ENCODE data around the gene SARDH. TPM values are rescaled to one million over a fixed set of nuclear protein-coding genes. Genes with fewer than 3 reads are reported as not detected.

SARDH gene
- total RNA-seq, 3 donors from 2014 or later, result 0.16 to 2.0 (median 1.0) TPM

GRCh38 chr9:133785753-133786370, 47.7 kb upstream of the SARDH start:
- DNase-seq (ENCODE audit: low spot score in 2 of 2), result no peak
- H3K4me1 ChIP-seq, result no peaks in the 10 kb centered on the region
- TF ChIP-seq POLR2A (IDR thresholded peaks at IDR 0.05), result no peak
- no peak for TF ChIP-seq POLR2AphosphoS5 (IDR thresholded peaks at IDR 0.05)
- no peak for TF ChIP-seq CTCF (IDR thresholded peaks at IDR 0.05)
- intact Hi-C loops (cut with DNase I; ENCODE audit: low total_unique reads), result no loop called here
- H3K27me3 ChIP-seq, result no peaks in the 10 kb centered on the region
- no peaks in the 10 kb centered on the region for H3K9me3 ChIP-seq
- no peak overlapping the region for H3K27ac ChIP-seq
- no peaks in the 10 kb centered on the region for H3K36me3 ChIP-seq
- H3K4me3 ChIP-seq, result no peak overlapping the region

GRCh38 chr9:133784731-133785561, 46.8 kb upstream of the SARDH start:
- H3K27me3 ChIP-seq, result no peaks in the 10 kb centered on the region
- H3K27ac ChIP-seq, result no peak overlapping the region
- no peaks in the 10 kb centered on the region for H3K9me3 ChIP-seq
- TF ChIP-seq POLR2AphosphoS5 (IDR thresholded peaks at IDR 0.05) (no peak), POLR2A (IDR thresholded peaks at IDR 0.05) (no peak), CTCF (IDR thresholded peaks at IDR 0.05) (no peak)
- no peaks in the 10 kb centered on the region for H3K36me3 ChIP-seq
- no peak for DNase-seq (ENCODE audit: low spot score in 2 of 2)
- H3K4me1 ChIP-seq, result no peaks in the 10 kb centered on the region
- no peak overlapping the region for H3K4me3 ChIP-seq
- intact Hi-C loops (cut with DNase I; ENCODE audit: low total_unique reads), result no loop called here

DNA sequence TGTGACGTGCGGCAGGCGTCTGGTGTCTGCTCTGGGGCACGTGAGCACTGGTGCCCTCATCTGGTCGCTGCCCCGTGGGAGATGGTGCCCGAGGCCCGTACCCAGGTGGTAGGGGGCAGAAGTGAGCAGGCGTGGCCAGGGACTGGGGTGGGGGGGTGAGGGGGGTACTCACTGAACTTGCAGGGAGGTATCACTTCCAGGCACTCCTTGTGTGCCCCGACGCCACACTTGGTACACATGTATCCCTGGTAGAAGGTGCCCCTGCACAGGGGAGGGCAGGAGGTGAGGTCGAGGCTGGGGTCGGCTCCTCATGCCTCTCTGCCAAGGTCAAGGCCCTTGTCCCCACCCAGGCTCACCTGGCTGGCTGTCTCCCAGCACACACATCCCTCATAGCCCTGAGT, 45.2 kb upstream of the SARDH start:
- intact Hi-C loops (cut with DNase I; ENCODE audit: low total_unique reads), result no loop called here
- Histone ChIP-seq H3K36me3 (no peaks in the 10 kb centered on the region), H3K4me1 (no peaks in the 10 kb centered on the region), H3K9me3 (no peaks in the 10 kb centered on the region), H3K4me3 (no peak overlapping the region), H3K27me3 (no peaks in the 10 kb centered on the region), H3K27ac (no peak overlapping the region)
- DNase-seq (ENCODE audit: low spot score in 2 of 2), result no peak
- no peak for TF ChIP-seq POLR2AphosphoS5 (IDR thresholded peaks at IDR 0.05)
- no peak for TF ChIP-seq CTCF (IDR thresholded peaks at IDR 0.05)
- no peak for TF ChIP-seq POLR2A (IDR thresholded peaks at IDR 0.05)

GRCh38 chr9:133782157-133783130, 44.3 kb upstream of the SARDH start:
- intact Hi-C loops (cut with DNase I; ENCODE audit: low total_unique reads), result no loop called here
- DNase-seq (ENCODE audit: low spot score in 2 of 2), result peak; percentile 64 to 73
- H3K36me3 ChIP-seq, result no peaks in the 10 kb centered on the region

More at GRCh38 chr9:133782157-133783130, 44.3 kb upstream of the SARDH start:
- no peak overlapping the region for H3K27ac ChIP-seq
- no peak overlapping the region for H3K4me3 ChIP-seq
- no peaks in the 10 kb centered on the region for H3K27me3 ChIP-seq
- H3K4me1 ChIP-seq, result no peaks in the 10 kb centered on the region
- no peaks in the 10 kb centered on the region for H3K9me3 ChIP-seq
- peak; percentile 55 to 76 (median 74) for TF ChIP-seq CTCF (IDR thresholded peaks at IDR 0.05)
- no peak for TF ChIP-seq POLR2A (IDR thresholded peaks at IDR 0.05)

Measured in breast epithelium (tissue), 4 donors.